GM18867 (cell line): ENCODE data around the gene FBXO11.
A peak's percentile ranks its signal among the peaks of the same experiment; 100 is the strongest.
"Not testable (repeated sequence)": the region's sequence is repeated elsewhere in the genome, so short reads cannot be mapped to it uniquely, and the experiment has no call there.

Experiments
- ATAC-seq: cut with Tn5 transposase; IDR thresholded peaks from one replicate; pipeline ENCODE4 v1.9.1; 2021; ENCODE audit warnings: mild to moderate bottlenecking, moderate library complexity; ENCODE audit not compliant: unreplicated experiment

FBXO11 gene

DNA sequence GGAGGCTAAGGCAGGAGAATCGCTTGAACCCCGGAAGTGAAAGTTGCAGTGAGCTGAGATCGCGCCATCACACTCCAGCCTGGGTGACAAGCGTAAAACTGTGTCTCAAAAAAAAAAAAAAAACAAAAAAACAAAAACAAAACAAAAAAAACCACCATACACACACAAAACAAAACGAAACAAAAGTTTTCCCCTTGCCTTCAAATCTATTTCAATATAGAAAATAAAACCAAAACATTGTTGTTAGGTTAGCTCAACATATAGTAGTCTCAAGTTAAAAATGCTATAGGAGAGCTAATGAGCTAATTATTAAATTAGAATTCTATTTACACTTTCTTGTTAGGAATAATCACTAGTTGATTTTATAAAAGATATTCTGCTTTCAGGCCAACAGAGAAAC is 43.3 kb downstream of the FBXO11 start:
- ATAC-seq = no peak

DNA sequence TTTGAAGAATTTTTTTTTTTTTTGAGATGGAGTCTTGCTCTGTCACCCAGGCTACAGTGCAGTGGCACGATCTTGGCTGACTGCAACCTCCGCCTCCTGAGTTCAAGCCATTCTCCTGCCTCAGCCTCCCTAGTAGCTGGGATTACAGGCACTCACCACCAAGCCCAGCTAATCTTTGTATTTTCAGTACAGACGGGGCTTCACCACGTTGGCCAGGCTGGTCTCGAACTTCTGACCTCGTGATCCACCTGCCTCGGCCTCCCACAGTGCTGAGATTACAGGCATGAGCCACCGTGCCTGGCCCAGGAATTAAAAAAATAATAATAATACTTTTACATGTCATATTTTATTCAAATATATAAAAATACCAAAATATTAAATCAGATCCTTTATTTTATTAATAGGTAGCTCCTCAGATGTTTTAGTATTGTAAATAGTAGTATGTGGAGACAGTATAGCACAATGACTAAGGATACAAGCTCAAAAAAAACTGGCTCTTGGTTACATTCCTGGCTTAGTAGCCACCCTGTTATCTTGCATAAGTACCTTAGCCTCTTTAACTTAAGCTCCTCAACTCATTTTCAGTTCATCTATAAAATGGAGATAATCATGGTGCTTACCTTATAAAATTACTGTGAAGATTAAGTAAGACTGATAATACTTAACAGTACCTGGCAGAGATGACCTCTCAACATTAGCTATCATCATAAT is 53.1 kb downstream of the FBXO11 start:
- ATAC-seq = not testable (repeated sequence)

GRCh38 chr2:47850198-47850597 is 56.1 kb downstream of the FBXO11 start:
- ATAC-seq = no peak

GRCh38 chr2:47849368-47849767 is 56.9 kb downstream of the FBXO11 start:
- ATAC-seq = no peak

- no peak for ATAC-seq
Measured at GRCh38 chr2:47844162-47844561, 62.1 kb downstream of the FBXO11 start.

DNA sequence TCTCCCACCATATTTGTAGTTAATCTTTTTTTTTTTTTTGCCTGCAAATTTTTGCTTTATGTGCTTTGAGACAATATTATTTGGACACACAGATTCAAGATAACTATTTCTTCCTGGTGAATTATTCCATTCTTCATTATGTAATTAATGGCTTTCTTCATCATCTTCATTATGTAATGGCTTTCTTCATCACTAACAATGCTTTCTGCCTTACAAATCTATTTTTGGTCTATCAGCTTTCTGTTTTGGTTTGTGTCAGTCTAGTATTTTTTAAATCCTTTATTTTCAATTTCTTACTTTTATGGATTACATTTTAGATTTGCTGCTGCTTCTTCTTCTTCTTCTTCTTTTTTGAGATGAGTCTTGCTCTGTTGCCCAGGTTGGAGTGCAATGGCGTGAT is 62.9 kb downstream of the FBXO11 start:
- ATAC-seq = no peak

- no peak for ATAC-seq
Measured at GRCh38 chr2:47842846-47843245, 63.5 kb downstream of the FBXO11 start.

- ATAC-seq = no peak
Measured at GRCh38 chr2:47838686-47839085, 67.6 kb downstream of the FBXO11 start.

DNA sequence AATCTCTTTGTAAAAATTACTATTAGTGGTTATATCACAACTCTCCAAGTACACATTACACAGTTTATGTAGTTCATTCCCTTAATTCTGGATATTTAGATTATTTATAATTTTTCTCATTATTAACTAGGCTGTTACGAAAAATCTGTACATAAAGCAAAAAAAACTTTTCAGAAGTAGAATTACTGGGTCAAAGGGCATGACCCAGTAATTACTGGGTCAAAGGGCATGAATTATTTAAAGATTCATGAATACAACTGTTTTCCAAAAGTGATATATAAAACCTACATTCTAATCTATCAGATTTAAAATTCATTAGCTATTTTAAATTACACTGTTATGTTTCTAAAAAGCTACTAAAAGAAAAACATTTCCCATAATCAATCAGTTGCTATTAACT is 68.0 kb downstream of the FBXO11 start:
- no peak for ATAC-seq

GRCh38 chr2:47833516-47833968 is 72.8 kb downstream of the FBXO11 start:
- peak; percentile 87 for ATAC-seq

DNA sequence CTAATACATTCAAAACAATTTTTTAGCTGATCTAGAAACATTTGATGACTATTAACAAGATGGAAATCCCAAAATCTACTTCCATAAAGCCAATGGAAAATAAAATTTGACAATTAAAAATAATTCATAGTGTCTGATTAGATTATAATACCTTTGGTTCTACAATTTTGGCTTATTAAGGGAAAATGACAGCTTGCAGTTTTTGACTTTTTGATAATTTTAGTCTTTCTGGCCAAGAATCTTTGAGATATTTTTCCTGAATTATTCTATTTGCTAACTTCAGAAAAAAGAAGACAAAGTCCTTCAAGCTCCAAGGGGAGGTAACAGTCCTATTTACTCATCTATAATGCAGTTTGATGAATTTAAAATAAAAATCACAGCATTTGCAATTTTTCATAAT is 83.8 kb downstream of the FBXO11 start:
- ATAC-seq = no peak

- no peak for ATAC-seq
Measured at GRCh38 chr2:47819834-47820233, 86.5 kb downstream of the FBXO11 start.

- no peak for ATAC-seq
Measured at GRCh38 chr2:47818777-47819176, 87.5 kb downstream of the FBXO11 start.

DNA sequence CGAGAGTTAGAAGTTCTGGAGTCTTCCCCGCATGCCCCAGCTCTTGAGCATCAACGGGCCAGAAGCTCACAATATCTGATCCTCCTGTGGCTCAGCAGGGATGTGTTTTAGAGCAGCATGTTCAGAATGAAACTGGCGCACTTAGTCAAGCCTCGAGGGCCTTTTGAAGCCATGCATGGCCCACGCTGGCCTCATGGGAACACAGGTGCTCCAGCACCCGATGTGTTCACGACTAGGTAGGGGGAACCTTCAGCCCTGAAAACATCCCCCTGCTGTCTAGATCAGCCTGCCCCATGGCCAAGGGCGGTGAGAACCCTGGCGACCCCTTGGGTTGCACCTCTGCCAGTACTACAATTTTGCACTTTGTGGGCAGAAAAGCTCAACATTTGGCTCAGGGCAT is 90.5 kb downstream of the FBXO11 start:
- no peak for ATAC-seq

- no peak for ATAC-seq
Measured at GRCh38 chr2:47811668-47812067, 94.6 kb downstream of the FBXO11 start.

DNA sequence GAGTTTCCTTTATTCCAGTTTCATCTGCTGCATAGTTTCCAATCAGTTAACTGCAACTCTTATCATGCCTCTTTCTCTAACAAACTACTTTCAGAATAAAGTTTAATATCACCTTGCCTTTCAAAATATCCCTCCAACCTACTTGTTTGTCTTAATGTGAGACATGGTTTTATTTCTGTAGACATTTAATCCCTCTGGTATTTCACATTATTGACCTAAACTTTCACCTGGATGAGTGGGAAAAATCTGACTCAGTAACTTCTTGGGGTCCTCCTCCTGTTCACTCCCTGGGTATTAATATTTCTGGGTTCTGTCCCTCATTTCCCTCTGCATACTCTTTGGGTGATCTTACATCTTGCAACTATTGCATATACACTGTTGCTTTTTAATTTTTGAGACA is 95.4 kb downstream of the FBXO11 start:
- ATAC-seq = no peak

- ATAC-seq = no peak
Measured at GRCh38 chr2:47809903-47810302, 96.4 kb downstream of the FBXO11 start.

GRCh38 chr2:47808614-47809013 is 97.7 kb downstream of the FBXO11 start:
- ATAC-seq = no peak

DNA sequence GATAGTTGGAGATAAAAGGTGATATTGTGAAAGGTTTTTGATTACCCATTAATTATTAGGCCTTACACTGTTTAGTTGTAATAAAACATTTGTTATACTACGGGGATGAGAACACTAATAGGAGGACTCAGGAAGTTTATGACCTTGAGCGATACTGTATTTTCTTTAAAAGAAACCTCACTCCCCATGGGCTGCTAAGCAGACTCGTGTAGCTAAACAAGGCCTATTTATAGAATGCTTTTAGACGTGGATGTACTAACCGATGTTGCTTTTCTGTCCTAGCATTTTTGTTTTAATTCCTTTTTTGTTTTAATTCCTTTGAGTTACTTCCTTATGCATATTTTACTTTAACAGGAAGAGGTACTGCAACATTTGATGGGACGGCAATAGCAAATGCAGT is 100.4 kb downstream of the FBXO11 start:
- ATAC-seq = no peak

GRCh38 chr2:47803770-47804169 is 102.5 kb downstream of the FBXO11 start:
- ATAC-seq = no peak

DNA sequence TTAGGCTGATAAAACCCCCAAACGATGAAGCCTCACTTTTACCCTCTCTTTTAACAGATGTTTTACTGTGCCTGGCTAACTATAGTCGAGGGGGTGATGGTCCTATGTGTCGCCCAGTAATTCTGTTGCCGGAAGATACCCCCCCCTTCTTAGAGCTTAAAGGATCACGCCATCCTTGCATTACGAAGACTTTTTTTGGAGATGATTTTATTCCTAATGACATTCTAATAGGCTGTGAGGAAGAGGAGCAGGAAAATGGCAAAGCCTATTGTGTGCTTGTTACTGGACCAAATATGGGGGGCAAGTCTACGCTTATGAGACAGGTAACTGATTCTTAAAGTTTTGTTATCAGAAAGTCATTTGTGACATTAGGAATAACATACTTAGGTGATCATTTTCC is 102.9 kb downstream of the FBXO11 start:
- no peak for ATAC-seq

DNA sequence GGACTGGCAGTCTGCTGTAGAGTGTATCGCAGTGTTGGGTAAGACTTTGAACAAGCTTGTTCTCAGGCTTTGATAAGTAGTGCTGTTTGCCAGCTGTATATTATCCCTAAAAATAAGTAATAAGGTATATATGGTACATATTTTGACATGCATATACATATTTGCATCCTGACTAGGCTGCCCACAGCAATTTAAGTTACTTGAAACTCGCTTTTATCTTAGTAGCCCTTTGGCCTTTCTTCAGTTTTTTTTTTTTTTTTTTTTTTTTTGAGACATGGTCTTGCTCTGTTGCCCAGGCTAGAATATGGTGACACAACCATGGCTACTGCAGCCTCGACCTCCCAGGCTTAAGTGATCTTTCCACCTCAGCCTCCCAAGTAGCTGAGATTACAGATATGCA is 105.2 kb downstream of the FBXO11 start:
- no peak for ATAC-seq

- ATAC-seq = no peak
Measured at GRCh38 chr2:47799031-47799609, 107.2 kb downstream of the FBXO11 start.
